Neural cell (in vitro differentiated cells): Measurements from ENCODE around the gene FGFR4.

Experiments used
- EP300 ChIP-seq: fragments of 450-650 bp; conservative IDR thresholded peaks from 2 replicates; pipeline ENCODE4 v1.6.1; 2014; ENCODE audit warnings: antibody characterized with exemption, mild to moderate bottlenecking, moderate library complexity; ENCODE audit not compliant: poor library complexity, severe bottlenecking
- EZH2 ChIP-seq: fragments of 200-600, 300-800 bp; shearing (Covaris generic), sonication (generic); IDR thresholded peaks from 2 replicates; pipeline ENCODE4 v1.6.1; 2014; ENCODE audit warnings: antibody characterized with exemption, low read length, borderline replicate concordance, mild to moderate bottlenecking; ENCODE audit not compliant: insufficient read depth, poor library complexity, severe bottlenecking
- POLR2AphosphoS5 ChIP-seq: IDR thresholded peaks from 2 replicates; pipeline ENCODE4 v1.6.1; 2012
- REST ChIP-seq: IDR thresholded peaks from 2 replicates; pipeline ENCODE4 v1.6.1; 2012; ENCODE audit warnings: borderline replicate concordance
- SMC3 ChIP-seq: fragments of 450-650 bp; conservative IDR thresholded peaks from 2 replicates; pipeline ENCODE4 v1.6.1; 2014; ENCODE audit warnings: antibody characterized with exemption, mild to moderate bottlenecking, moderate library complexity; ENCODE audit not compliant: poor library complexity
- TAF1 ChIP-seq: IDR thresholded peaks from 2 replicates; pipeline ENCODE4 v1.6.1; 2012; ENCODE audit warnings: low read depth
- TF ChIP-seq, protein P1 (sequence below): fragments of 450-650 bp; IDR thresholded peaks from 2 replicates; pipeline ENCODE4 v1.5.1; 2014; ENCODE audit warnings: antibody characterized with exemption, mild to moderate bottlenecking, moderate library complexity; ENCODE audit not compliant: poor library complexity, severe bottlenecking

DNA sequence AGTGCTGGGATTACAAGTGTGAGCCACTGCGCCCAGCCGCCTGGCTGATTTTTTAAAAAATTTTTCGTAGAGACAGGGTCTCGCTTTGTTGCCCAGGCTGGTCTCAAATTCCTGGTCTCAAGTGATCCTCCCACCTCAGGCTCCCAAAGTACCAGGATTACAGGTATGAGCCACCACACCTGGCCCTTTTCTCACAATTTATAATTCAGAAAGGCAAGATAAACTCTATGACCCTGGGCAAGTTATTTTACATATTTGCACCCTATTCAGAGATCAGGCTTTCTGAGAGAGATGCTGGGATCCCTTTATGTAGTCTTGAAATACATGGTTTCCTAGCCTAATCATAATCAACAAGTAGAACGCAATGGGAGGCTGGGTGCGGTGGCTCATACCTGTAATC lies 43.6 kb upstream of the FGFR4 start:
- TF ChIP-seq, protein P1, sequence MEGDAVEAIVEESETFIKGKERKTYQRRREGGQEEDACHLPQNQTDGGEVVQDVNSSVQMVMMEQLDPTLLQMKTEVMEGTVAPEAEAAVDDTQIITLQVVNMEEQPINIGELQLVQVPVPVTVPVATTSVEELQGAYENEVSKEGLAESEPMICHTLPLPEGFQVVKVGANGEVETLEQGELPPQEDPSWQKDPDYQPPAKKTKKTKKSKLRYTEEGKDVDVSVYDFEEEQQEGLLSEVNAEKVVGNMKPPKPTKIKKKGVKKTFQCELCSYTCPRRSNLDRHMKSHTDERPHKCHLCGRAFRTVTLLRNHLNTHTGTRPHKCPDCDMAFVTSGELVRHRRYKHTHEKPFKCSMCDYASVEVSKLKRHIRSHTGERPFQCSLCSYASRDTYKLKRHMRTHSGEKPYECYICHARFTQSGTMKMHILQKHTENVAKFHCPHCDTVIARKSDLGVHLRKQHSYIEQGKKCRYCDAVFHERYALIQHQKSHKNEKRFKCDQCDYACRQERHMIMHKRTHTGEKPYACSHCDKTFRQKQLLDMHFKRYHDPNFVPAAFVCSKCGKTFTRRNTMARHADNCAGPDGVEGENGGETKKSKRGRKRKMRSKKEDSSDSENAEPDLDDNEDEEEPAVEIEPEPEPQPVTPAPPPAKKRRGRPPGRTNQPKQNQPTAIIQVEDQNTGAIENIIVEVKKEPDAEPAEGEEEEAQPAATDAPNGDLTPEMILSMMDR = no peak
- TF ChIP-seq SMC3 (no peak), EZH2 (no peak), POLR2AphosphoS5 (no peak), REST (no peak), TAF1 (no peak), EP300 (no peak)
